COLO668 (cell line): ENCODE data around the gene SS18.

ENCODE experiments used
- DNase-seq: peaks from one replicate; lab custom pipeline; 2025; ENCODE audit not compliant: unreplicated experiment; lab: John Stamatoyannopoulos, UW

The SS18 gene

GRCh38 chr18:26003356-26003755, 87.1 kb downstream of the SS18 start:
- DNase-seq: peak; percentile 15

- no peak for DNase-seq
Observed at GRCh38 chr18:26002375-26002910, 88.0 kb downstream of the SS18 start.

GRCh38 chr18:25998461-25998860, 92.0 kb downstream of the SS18 start:
- DNase-seq: no peak

- no peak for DNase-seq
Observed at GRCh38 chr18:25992566-25992965, 97.8 kb downstream of the SS18 start.

GRCh38 chr18:25990473-25990872, 99.9 kb downstream of the SS18 start:
- DNase-seq: no peak

- no peak for DNase-seq
Observed at GRCh38 chr18:25985707-25986394, 104.6 kb downstream of the SS18 start.

GRCh38 chr18:25983730-25984129, 106.7 kb downstream of the SS18 start:
- no peak for DNase-seq

GRCh38 chr18:25982961-25983360, 107.5 kb downstream of the SS18 start:
- no peak for DNase-seq

GRCh38 chr18:25982153-25982552, 108.3 kb downstream of the SS18 start:
- no peak for DNase-seq

- no peak for DNase-seq
Observed at GRCh38 chr18:25979369-25980040, 110.9 kb downstream of the SS18 start.

- DNase-seq: no peak
Observed at GRCh38 chr18:25976554-25976953, 113.9 kb downstream of the SS18 start.

- no peak for DNase-seq
Observed at GRCh38 chr18:25974630-25975077, 115.8 kb downstream of the SS18 start.
